KBM-7 (cell line): ENCODE data around the gene TPSAB1.
"Not testable (repeated sequence)": the region's sequence is repeated elsewhere in the genome, so short reads cannot be mapped to it uniquely, and the experiment has no call there.

ENCODE experiments used
- DNase-seq: peaks from one replicate; pipeline ENCODE4 v3.0.0-alpha.2; 2015
- in situ Hi-C: fragments of 300-500 bp; cut with MboI; formaldehyde crosslinking; loops from 2 replicates; pipeline ENCODE4 v1.14.3; 2020; ENCODE audit warnings: low sequenced_read_pairs, low pct_unique_long_range_greater_than_20kb, mixed read lengths

TPSAB1 gene

DNA sequence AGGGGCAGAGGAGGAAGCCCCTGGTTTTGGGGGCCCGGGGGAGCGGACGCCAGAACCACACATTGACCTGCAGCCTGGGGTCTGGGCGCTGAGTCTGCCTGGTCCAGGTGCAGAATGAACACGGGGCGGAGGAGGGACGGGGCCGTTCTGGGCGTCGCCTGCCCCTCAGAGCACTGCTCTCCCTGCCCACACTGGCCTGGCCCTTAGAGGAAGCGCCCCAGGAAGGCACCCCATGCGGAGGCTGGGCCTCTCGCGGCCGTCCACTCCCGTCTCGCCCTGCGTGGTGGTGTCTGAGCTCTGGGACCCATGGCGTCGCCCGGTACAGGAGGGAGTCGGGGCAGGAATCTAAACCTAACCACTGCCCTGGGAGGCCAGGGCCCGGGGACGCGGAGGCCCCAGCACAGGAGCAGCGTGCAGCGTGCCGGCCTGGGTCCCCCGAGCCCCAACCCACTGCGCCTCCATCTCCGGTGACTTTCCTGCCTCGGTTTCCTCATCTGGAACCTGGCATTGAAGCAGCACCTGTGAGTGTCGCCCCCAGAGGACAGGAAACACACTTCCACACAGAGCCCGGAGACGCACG lies 19.7 kb downstream of the TPSAB1 start:
- no peak for DNase-seq
- in situ Hi-C loops: no loop called here

GRCh38 chr16:1261131-1261892 lies 20.8 kb downstream of the TPSAB1 start:
- in situ Hi-C loops: no loop called here
- DNase-seq: no peak

GRCh38 chr16:1262210-1262845 lies 21.8 kb downstream of the TPSAB1 start:
- DNase-seq: no peak

GRCh38 chr16:1262846-1263221 lies 22.3 kb downstream of the TPSAB1 start:
- DNase-seq: no peak
- in situ Hi-C loops: no loop called here

More at GRCh38 chr16:1262210-1262845, 21.8 kb downstream of the TPSAB1 start:
- in situ Hi-C loops: no loop called here

GRCh38 chr16:1263591-1264344 lies 23.3 kb downstream of the TPSAB1 start:
- in situ Hi-C loops: no loop called here
- DNase-seq: no peak

GRCh38 chr16:1264345-1265089 lies 24.0 kb downstream of the TPSAB1 start:
- in situ Hi-C loops: no loop called here
- no peak for DNase-seq

- in situ Hi-C loops: no loop called here
- no peak for DNase-seq
Measured at GRCh38 chr16:1265090-1265630, 24.7 kb downstream of the TPSAB1 start.

DNA sequence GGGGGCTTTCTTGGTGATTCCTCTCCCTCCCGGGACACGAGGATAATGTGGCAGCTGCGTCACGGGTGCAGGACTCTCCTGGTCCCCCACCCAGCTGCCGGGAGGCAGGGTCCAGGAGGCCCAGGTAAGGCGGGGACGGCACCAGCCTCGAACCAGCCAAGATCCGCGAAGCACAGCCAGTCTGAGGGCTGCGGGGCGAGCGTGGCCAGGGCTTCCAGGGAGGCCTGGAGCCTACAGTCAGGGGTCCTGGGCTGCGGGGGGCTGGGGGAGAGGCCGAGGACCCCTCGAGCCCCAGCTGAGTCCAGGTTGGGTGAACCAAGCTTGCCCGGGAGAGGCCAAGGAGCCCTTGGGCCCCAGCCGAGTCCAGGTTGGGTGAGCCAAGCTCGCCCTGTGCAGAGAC lies 25.3 kb downstream of the TPSAB1 start:
- no peak for DNase-seq
- in situ Hi-C loops: no loop called here

- in situ Hi-C loops, DNase-seq: not testable (repeated sequence)
Measured at GRCh38 chr16:1269418-1269817, 28.9 kb downstream of the TPSAB1 start.

- in situ Hi-C loops: no loop called here
- DNase-seq: no peak
Measured at GRCh38 chr16:1271380-1271723, 30.8 kb downstream of the TPSAB1 start.

GRCh38 chr16:1271724-1272413 lies 31.4 kb downstream of the TPSAB1 start:
- DNase-seq: not testable (repeated sequence)

DNA sequence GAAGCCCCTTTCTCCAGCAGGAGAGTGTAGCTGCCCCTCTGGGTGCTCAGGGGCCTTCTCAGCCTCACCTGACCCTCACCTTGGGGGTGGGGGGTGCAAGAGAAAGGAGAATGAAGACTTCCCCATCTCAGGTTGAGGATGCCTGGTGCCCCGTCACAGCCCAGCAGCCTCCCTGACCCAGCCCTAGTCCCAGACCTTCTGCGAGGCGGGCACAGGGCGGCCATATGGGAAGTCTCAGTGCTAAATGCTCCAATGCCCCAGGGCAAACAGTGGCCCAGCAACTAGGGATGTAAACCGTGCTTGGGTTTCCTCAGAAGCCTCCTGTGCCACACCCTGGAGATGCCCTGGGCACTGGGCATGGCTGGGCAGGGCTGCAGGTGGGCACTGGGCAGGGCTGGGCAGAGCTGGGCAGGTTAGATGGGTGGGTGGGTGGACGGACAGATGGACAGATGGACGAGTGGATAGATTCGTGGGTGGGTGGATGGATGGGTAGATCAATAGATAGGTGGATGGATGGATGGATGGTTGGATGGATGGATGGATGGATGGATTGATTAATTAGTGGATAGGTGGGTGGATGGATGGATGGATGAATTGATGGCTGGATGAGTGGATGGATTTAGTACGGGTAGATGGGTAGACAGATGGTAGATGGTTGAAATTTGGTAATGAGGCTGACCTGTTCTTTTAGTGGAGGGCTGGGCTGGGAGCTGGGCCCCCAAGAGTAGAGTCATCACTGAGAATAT lies 32.1 kb downstream of the TPSAB1 start:
- in situ Hi-C loops: no loop called here
- DNase-seq: no peak

More at GRCh38 chr16:1271724-1272413, 31.4 kb downstream of the TPSAB1 start:
- in situ Hi-C loops: not testable (repeated sequence)

DNA sequence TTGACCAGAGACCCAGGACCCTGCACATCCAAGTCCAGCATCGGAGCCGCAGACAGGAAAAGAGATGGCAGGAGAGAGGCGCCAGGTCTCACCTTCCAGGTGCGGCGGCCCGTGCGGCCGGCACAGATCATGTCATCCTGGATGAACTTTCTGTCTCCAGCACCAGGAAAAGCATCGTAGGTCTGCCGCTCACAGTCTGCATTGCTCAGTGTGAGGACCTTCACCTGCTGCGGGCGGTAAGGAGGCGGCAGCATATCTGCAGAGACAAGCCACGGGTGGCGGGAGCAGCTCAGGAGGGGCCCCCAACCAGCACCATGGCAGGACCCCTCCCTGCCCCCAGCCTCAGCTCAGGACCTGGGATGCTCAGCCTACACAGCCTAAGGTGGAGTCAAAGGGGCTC lies 33.3 kb downstream of the TPSAB1 start:
- DNase-seq: no peak
- in situ Hi-C loops: no loop called here

GRCh38 chr16:1274767-1275166 lies 34.3 kb downstream of the TPSAB1 start:
- in situ Hi-C loops: no loop called here
- no peak for DNase-seq

DNA sequence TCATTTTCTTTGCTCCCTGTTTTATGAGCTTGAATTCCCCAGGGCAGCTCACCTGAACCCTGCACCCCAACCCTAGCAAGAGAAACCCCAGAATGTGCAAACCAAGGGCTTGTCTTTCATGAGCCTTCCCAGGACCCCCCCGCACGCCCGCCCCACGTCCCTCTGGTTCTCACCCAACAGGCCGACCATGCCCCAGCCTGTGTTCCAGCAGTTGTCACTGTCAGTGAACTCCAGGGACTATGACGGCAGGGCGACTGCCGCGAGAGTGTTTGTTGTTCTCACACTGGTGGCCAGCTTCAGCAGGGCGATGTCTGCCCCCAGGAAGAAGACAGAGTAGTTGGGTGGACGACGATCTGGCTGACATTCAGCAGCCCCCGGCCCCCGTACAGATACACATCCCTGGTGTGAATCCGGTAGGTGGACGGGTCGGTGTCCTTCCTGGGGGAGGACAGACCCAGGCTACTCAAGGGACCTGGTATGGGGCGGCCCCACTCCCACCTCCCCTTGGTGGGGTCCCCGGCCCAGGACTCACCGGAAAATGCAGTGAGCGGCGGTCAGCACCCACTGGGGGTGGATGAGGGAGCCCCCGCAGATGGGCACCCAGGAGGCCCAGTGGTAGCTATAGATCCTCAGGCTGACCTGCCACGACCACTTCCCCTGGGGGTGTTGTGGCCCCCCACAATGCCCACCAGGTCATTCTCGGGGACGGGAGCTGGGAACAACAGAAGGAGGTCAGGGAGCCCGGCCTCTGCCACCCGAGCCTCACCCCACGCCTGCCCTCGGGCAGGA lies 35.5 kb downstream of the TPSAB1 start:
- in situ Hi-C loops: no loop called here
- no peak for DNase-seq

- no peak for DNase-seq
- in situ Hi-C loops: no loop called here
Measured at GRCh38 chr16:1276580-1276878, 36.0 kb downstream of the TPSAB1 start.

- in situ Hi-C loops: no loop called here
- no peak for DNase-seq
Measured at GRCh38 chr16:1277151-1277598, 36.7 kb downstream of the TPSAB1 start.
